Measurements from ENCODE around the gene PPP1R11. TPM values are rescaled to one million over a fixed set of nuclear protein-coding genes. Genes with fewer than 3 reads are reported as not detected.
A peak's percentile ranks its signal among the peaks of the same experiment; 100 is the strongest.

PPP1R11 gene
- total and polyA plus RNA-seq, 2 of the 13 experiments (the other 11 are each of a cell fraction or from before 2014, with no cell fraction given): 32.1 to 58.9 TPM

DNA sequence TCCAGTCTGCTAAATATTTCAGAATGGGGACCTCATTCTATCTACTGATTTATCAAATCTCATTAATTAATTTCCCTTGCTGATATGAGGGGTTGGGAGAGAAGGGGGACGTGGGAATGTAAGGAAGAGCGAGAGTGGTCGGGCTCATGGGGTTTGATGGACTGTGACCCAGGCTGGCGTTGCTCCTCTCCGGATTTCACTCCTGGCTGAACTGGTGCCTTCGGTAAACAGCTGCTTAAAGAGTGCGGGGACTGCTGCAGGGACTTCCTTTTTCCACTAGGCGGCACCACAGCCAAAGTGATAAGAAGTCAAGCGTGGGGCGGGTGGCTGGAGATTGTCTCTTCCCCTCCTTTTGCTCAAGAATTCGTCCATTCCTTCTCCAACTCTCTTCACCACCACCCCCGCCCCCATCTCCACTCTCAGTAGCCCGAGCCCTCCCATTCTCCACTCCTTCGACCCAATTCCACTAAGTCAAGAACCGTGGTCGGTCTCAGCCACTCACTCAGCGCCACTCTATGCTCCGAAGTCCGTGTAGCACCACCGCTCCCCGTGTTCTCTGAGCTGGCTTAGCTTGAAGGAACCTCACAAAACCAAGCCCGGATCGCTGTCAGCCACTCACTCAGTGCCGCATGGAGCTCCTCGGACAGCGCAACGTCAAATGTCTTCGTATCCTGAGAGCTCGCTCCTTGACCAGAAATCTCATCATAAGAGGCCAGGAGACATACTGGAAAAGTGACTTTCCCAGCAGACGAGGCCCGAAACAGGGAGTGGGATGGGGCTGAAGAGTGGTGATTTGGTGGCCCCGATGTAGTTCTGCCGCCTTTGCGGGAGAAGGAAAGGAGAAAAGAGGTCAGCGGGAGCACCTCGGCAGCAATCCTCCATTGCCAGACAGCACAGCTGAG lies 36.2 kb downstream of the PPP1R11 start (continued):
- TF ChIP-seq, protein P1, sequence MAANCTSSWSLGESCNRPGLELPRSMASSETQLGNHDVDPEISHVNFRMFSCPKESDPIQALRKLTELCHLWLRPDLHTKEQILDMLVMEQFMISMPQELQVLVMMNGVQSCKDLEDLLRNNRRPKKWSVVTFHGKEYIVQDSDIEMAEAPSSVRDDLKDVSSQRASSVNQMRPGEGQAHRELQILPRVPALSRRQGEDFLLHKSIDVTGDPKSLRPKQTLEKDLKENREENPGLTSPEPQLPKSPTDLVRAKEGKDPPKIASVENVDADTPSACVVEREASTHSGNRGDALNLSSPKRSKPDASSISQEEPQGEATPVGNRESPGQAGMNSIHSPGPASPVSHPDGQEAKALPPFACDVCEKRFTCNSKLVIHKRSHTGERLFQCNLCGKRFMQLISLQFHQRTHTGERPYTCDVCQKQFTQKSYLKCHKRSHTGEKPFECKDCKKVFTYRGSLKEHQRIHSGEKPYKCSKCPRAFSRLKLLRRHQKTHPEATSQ (CRISPR knock-in tag; IDR thresholded peaks at IDR 0.05; ENCODE audit: borderline replicate concordance): no peak
- TF ChIP-seq HNF4A (CRISPR knock-in tag; IDR thresholded peaks at IDR 0.05) (peak; percentile 62), ZNF567 (CRISPR knock-in tag; IDR thresholded peaks at IDR 0.05; ENCODE audit: borderline replicate concordance) (peak; percentile 91; the same call in 1 of the 2 replicates), MIER2 (CRISPR knock-in tag; IDR thresholded peaks at IDR 0.05) (no peak), FOXO1 (CRISPR knock-in tag; IDR thresholded peaks at IDR 0.05) (peak; percentile 94), TEAD3 (CRISPR knock-in tag; optimal IDR thresholded peaks at IDR 0.05; ENCODE audit: borderline replicate concordance) (peak; percentile 42), ZZZ3 (CRISPR knock-in tag; IDR thresholded peaks at IDR 0.05; ENCODE audit: borderline replicate concordance) (no peak), SCMH1 (CRISPR knock-in tag; IDR thresholded peaks at IDR 0.05; ENCODE audit: borderline replicate concordance) (no peak), MXD4 (CRISPR knock-in tag; IDR thresholded peaks at IDR 0.05) (peak; percentile 63), ZBTB7A (CRISPR knock-in tag; IDR thresholded peaks at IDR 0.05) (no peak), FOXJ3 (CRISPR knock-in tag; IDR thresholded peaks at IDR 0.05; ENCODE audit: borderline replicate concordance) (no peak; the same call in 1 of the 2 replicates), STAT5B (CRISPR knock-in tag; IDR thresholded peaks at IDR 0.05) (no peak), ELF3 (CRISPR knock-in tag; IDR thresholded peaks at IDR 0.05) (peak; percentile 70), PHF20 (CRISPR knock-in tag; IDR thresholded peaks at IDR 0.05) (no peak)
- TF ChIP-seq, protein P2, sequence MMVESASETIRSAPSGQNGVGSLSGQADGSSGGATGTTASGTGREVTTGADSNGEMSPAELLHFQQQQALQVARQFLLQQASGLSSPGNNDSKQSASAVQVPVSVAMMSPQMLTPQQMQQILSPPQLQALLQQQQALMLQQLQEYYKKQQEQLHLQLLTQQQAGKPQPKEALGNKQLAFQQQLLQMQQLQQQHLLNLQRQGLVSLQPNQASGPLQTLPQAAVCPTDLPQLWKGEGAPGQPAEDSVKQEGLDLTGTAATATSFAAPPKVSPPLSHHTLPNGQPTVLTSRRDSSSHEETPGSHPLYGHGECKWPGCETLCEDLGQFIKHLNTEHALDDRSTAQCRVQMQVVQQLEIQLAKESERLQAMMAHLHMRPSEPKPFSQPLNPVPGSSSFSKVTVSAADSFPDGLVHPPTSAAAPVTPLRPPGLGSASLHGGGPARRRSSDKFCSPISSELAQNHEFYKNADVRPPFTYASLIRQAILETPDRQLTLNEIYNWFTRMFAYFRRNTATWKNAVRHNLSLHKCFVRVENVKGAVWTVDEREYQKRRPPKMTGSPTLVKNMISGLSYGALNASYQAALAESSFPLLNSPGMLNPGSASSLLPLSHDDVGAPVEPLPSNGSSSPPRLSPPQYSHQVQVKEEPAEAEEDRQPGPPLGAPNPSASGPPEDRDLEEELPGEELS (CRISPR knock-in tag; IDR thresholded peaks at IDR 0.05): no peak
- TF ChIP-seq, protein P3, sequence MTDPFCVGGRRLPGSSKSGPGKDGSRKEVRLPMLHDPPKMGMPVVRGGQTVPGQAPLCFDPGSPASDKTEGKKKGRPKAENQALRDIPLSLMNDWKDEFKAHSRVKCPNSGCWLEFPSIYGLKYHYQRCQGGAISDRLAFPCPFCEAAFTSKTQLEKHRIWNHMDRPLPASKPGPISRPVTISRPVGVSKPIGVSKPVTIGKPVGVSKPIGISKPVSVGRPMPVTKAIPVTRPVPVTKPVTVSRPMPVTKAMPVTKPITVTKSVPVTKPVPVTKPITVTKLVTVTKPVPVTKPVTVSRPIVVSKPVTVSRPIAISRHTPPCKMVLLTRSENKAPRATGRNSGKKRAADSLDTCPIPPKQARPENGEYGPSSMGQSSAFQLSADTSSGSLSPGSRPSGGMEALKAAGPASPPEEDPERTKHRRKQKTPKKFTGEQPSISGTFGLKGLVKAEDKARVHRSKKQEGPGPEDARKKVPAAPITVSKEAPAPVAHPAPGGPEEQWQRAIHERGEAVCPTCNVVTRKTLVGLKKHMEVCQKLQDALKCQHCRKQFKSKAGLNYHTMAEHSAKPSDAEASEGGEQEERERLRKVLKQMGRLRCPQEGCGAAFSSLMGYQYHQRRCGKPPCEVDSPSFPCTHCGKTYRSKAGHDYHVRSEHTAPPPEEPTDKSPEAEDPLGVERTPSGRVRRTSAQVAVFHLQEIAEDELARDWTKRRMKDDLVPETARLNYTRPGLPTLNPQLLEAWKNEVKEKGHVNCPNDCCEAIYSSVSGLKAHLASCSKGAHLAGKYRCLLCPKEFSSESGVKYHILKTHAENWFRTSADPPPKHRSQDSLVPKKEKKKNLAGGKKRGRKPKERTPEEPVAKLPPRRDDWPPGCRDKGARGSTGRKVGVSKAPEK (CRISPR knock-in tag; IDR thresholded peaks at IDR 0.05; ENCODE audit: borderline replicate concordance): 0 out of 2 replicates have a peak, but pooled peaks have one; percentile 66
- TF ChIP-seq, protein P4, sequence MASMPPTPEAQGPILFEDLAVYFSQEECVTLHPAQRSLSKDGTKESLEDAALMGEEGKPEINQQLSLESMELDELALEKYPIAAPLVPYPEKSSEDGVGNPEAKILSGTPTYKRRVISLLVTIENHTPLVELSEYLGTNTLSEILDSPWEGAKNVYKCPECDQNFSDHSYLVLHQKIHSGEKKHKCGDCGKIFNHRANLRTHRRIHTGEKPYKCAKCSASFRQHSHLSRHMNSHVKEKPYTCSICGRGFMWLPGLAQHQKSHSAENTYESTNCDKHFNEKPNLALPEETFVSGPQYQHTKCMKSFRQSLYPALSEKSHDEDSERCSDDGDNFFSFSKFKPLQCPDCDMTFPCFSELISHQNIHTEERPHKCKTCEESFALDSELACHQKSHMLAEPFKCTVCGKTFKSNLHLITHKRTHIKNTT (CRISPR knock-in tag; IDR thresholded peaks at IDR 0.05): no peak
- TF ChIP-seq, protein P5, sequence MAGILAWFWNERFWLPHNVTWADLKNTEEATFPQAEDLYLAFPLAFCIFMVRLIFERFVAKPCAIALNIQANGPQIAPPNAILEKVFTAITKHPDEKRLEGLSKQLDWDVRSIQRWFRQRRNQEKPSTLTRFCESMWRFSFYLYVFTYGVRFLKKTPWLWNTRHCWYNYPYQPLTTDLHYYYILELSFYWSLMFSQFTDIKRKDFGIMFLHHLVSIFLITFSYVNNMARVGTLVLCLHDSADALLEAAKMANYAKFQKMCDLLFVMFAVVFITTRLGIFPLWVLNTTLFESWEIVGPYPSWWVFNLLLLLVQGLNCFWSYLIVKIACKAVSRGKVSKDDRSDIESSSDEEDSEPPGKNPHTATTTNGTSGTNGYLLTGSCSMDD (CRISPR knock-in tag; IDR thresholded peaks at IDR 0.05): no peak
- TF ChIP-seq, protein P6, sequence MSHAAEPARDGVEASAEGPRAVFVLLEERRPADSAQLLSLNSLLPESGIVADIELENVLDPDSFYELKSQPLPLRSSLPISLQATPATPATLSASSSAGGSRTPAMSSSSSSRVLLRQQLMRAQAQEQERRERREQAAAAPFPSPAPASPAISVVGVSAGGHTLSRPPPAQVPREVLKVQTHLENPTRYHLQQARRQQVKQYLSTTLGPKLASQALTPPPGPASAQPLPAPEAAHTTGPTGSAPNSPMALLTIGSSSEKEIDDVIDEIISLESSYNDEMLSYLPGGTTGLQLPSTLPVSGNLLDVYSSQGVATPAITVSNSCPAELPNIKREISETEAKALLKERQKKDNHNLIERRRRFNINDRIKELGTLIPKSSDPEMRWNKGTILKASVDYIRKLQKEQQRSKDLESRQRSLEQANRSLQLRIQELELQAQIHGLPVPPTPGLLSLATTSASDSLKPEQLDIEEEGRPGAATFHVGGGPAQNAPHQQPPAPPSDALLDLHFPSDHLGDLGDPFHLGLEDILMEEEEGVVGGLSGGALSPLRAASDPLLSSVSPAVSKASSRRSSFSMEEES (CRISPR knock-in tag; IDR thresholded peaks at IDR 0.05): peak; percentile 37; the same call in 1 of the 2 replicates
